HG02885 (cell line): ENCODE measurements around the gene SWSAP1.
"Not testable (repeated sequence)": the region's sequence is repeated elsewhere in the genome, so short reads cannot be mapped to it uniquely, and the experiment has no call there.

Experiments
- ATAC-seq: cut with Tn5 transposase; IDR thresholded peaks from one replicate; pipeline ENCODE4 v1.9.1; 2021; ENCODE audit warnings: mild to moderate bottlenecking; ENCODE audit not compliant: unreplicated experiment, poor library complexity

Gene SWSAP1, protein sequence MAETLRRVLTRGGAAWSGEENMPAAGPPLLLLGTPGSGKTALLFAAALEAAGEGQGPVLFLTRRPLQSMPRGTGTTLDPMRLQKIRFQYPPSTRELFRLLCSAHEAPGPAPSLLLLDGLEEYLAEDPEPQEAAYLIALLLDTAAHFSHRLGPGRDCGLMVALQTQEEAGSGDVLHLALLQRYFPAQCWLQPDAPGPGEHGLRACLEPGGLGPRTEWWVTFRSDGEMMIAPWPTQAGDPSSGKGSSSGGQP

GRCh38 chr19:11374433-11375142, at the start of gene SWSAP1:
SWSAP1 (plus strand) TSS chr19:11374666; CDS start chr19:11374681, 15 bp downstream.
- peak; percentile 86 for ATAC-seq

GRCh38 chr19:11324748-11325389, 49.6 kb upstream of the SWSAP1 start:
- no peak for ATAC-seq

DNA sequence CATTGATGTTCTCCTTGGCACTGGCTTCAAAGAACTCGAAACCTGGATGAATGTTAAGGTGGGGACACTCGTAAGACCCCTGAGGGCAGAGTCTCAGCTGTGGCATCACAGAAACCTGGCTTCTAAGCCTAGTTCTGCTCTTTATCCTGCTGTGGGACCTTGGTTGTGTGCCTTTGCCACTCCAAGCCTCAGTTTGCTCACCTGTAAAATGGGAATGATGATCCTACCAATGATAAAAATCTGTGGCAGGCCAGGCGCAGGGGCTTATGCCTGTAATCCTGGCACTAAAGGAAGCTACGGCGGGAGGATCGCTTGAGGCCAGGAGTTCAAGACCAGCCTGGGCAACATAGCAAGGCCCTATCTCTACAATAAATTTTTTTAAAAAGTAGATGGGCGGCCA, 48.9 kb upstream of the SWSAP1 start:
- ATAC-seq, result no peak

DNA sequence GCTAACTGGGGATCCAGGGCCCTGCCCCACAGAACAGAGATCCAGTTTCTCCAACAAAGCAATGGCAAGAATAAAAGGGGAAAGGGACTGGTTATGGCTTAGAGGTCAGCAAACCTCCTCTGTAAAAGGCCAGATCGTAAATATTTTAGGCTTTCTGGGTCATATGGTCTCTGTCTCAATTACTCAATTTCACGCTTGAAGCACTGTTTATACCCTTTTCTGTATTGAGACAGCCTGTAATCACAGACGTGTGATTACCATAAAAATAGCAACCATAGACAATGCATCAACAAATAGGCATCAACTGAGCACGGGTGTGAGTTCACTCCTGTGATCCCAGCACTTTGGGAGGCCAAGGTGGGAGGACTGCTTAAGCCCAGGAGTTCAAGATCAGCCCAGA, 44.3 kb upstream of the SWSAP1 start:
- ATAC-seq, result no peak

DNA sequence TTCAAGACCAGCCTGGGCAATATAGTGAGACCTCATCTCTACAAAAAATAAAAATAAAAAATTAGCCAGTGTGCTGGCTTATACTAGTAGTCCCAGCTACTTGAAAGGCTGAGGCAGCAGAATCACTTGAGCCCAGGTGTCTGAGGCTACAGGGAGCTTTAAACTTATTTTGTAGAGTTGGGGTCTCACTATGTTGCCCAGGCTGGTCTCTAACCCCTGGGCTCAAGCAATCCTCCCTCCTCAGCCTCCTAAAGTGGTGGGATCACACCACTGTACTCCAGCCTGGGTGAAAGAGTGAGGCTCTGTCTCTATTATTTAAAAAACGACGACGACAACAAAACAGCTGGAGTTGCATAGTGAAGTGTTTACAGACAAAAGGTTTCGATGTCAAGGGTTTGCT, 43.0 kb upstream of the SWSAP1 start:
- no peak for ATAC-seq

- no peak for ATAC-seq
These were observed 41.6 kb upstream of the SWSAP1 start for GRCh38 chr19:11332822-11333221.

DNA sequence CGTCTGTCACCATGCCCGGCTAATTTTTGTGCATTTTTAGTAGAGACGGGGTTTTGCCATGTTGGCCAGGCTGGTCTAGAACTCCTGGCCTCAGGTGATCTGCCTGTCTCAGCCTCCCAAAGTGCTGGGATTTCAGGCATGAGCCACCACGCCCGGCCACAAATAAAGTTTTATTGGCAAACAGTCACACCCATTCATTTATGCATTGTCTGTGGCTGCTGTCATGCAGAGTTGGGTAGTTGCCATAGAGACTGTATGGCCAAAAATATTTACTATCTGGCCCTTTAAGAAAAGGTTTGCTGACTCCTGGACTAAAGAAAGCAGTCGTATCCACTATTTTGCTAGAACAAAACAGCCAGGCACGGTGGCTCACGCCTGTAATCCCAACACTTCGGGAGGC, 40.6 kb upstream of the SWSAP1 start:
- not testable (repeated sequence) for ATAC-seq

DNA sequence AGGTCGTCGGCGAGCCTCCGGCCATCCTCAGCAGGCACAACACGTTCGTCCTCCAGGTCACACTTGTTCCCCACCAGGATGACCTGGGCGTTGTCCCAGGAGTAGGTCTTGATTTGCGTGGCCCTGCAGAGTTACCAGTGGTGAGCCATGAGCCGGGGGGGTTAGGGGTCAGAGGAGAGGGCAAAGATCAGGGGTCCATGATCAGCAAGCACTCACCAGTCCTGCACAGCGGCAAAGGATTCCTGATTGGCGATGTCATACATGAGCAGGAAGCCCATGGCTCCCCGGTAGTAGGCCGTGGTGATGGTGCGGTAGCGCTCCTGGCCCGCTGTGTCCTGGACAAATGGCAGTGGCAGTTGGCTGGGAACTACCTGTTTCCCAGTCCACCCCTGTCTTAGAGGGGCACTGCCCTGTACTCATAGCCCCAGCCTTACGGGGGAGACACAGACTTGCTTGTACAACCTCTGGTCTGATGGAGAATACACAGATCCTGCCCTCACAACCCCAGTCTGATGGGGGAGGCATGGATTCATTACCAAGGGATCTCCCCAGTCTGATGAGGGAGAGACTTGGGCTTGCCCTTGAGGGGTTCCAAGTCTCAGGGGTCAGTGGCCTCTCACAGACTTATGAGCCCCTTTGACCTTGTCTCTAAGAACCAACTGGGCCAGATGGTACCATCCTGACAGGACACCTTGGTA, 38.9 kb upstream of the SWSAP1 start:
- no peak for ATAC-seq

- no peak for ATAC-seq
These were observed 37.4 kb upstream of the SWSAP1 start for GRCh38 chr19:11337080-11337479.

DNA sequence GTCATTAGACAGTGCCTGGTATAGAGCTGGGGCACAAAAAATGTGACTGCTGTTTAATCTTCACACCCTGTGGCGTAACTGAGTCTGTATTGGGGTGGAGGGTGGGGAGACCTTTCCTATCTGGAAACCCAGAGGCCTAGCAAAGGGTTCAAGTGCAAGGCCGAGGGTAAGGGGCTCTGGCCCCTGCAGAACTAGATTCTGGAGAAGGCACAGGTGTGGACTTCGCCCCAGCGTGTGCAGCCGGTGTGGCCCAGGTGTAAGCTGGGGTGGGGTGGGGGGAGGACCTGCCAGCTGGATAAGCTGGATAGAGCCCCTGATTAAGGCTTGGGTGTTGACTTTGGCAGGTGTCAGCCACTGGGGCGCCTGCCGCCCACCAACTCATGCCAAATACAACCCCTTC, 36.3 kb upstream of the SWSAP1 start:
- ATAC-seq, result no peak

GRCh38 chr19:11338569-11339253, 35.8 kb upstream of the SWSAP1 start:
- no peak for ATAC-seq

GRCh38 chr19:11339254-11340098, 35.0 kb upstream of the SWSAP1 start, which contains the start of gene RAB3D:
RAB3D (minus strand) TSS chr19:11339657; CDS start chr19:11337399, 2,258 bp downstream.
- ATAC-seq, result peak; percentile 69

GRCh38 chr19:11340099-11340467, 34.4 kb upstream of the SWSAP1 start:
- ATAC-seq, result not testable (repeated sequence)

- no peak for ATAC-seq
These were observed 32.0 kb upstream of the SWSAP1 start for GRCh38 chr19:11342429-11342828.

DNA sequence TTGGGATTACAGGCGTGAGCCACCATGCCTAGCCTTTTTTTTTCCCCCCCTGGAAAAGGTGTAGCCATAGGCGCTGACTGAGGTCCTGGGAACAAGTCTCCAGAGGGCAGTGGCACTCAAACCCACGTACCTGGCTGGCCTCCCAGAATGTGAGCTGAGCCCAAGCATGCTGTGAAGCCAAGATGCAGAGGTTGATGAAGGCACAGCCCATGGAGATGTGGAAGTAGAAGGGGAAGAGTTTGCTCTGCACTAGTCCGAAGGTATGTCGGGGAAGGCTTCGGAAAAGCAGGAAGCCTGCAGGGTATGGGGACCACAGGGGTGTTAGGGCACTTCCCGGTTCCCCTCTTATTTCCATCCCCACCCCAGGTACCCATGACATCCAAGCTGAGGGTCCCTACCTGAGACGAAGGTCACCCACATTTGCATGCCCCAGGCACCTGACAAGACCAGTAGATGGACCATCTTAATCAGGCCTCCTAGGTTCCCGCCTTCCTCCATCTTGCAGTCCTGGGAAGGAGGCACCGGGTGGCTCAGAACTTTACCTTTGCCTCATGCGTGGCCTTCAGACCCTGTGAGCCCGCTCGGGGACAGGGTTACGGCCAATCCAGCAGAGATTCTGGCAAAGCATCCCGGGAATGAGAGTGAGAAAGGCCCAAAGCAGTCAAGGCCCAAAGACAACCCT, 29.2 kb upstream of the SWSAP1 start:
- ATAC-seq, result no peak

DNA sequence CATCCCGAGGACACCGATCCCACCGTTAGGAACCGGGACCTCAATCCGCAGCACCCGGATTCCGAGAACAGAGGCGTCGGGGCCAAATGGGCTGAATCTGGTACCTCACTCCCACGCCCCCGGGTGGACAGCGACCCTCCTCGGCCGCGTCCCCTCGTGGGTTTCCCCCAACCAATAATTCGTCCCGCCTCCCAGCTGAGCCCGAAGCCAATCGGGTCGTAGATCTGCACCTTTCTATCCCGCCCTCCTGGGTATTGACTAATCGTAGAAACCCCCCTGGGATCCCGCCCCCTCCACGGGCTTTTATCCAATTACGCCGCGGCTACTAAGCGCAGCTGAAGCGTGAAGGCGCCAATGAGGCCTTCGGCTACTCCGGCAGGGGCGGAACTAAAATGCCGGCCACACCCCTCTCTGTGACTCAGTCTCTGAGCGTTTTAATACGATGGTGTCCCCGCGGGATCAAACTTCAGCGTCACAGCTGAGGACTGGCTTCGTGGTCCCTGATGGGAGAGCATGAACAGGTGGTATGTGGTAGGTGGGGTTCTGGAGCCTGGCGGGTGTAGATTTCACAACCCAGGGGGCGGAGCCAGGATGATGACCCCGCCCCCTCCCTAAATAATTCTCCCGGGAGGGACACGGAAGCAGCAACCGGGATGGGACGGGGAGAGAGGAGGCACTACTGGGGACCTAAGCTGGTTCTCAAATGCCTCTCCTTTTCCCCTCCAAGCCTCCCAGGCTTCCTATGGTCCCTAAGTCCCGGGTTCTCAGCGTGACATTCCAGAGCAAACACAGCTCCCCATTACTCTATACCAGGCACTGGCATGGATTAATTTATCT, 28.1 kb upstream of the SWSAP1 start, which contains the start of the genes CCDC159 and TMEM205:
TSS of gene CCDC159 (plus strand) at position 416 of the 837 bp plus-strand sequence. CDS start at position 504, 88 bp downstream.
TSS of gene TMEM205 (minus strand) at position 165 of the 837 bp plus-strand sequence. CDS start 649 bp downstream, outside the sequence.
- ATAC-seq, result peak; percentile 97

DNA sequence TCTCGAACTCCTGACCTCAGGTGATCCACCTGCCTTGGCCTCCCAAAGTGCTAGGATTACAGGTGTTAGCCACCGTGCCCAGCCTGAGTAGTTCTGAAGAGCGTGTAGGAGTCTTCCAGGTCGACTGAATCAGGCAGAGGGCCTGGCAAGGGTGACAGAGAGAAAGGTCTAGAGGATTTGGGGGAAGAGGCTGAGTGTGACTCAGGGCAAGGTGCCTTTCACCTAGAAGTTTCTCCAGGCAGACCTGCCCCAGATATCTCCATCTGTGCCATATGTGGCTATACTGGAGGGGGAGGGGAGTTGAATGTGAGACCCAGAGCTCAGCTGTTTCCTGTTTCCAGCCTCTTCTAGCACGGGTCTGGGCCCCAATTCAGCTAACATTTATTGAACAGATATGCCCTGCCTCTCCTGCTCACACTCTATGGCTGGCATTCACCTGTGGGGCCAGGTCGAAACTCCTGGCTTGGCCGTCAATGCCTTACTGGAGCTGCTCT, 26.9 kb upstream of the SWSAP1 start:
- no peak for ATAC-seq
